Fibroblast of lung (primary cell): ENCODE data around the gene CSRNP3.

Experiments used
- EZH2 ChIP-seq: IDR thresholded peaks from 2 replicates; pipeline ENCODE4 v1.5.1; 2012; ENCODE audit warnings: low read length, control low read depth, mild to moderate bottlenecking; ENCODE audit errors: missing control alignments
- TF ChIP-seq, protein P1 (sequence below), 2 donors: IDR thresholded peaks in 1 of 2; conservative IDR thresholded peaks in 1 of 2; 1 replicate in 1 of 2; 2 replicates in 1 of 2; pipeline ENCODE4 v1.5.1; 2011 to 2012; ENCODE audit warnings: low read length in 2 of 2, control low read depth in 1 of 2, inconsistent platforms in 1 of 2, low read depth in 1 of 2, mild to moderate bottlenecking in 1 of 2

DNA sequence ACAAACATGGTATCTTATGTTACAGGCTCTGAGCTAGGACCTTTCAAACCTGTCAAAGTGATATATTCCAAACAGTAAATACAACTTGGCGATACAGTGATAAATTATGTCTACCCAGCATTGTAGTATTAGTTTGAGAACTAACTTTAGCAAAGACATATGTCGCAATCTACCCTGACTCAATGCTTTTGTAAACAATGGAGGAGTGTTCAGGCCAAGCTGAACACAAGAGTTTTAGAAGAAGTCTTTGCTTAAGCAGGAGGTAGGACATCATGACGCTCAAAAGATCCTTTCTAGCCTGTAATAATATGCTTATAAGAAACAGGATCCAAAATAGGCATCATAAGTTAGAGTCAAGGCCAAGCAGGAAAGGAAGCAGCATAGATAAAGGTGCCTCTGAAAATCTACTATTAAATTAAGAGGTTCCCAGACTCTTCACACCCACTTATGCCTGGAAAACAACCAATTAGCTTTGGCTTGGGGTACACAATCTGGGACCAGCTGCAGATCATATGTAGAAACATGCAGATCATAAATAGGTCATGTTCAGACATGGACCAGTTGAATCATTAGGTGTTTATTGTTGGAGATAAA, 132.5 kb downstream of the CSRNP3 start:
- TF ChIP-seq, protein P1, sequence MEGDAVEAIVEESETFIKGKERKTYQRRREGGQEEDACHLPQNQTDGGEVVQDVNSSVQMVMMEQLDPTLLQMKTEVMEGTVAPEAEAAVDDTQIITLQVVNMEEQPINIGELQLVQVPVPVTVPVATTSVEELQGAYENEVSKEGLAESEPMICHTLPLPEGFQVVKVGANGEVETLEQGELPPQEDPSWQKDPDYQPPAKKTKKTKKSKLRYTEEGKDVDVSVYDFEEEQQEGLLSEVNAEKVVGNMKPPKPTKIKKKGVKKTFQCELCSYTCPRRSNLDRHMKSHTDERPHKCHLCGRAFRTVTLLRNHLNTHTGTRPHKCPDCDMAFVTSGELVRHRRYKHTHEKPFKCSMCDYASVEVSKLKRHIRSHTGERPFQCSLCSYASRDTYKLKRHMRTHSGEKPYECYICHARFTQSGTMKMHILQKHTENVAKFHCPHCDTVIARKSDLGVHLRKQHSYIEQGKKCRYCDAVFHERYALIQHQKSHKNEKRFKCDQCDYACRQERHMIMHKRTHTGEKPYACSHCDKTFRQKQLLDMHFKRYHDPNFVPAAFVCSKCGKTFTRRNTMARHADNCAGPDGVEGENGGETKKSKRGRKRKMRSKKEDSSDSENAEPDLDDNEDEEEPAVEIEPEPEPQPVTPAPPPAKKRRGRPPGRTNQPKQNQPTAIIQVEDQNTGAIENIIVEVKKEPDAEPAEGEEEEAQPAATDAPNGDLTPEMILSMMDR (conservative IDR thresholded peaks at IDR 0.05 in 1 of 2, IDR thresholded peaks at IDR 0.05 in 1 of 2; ENCODE audit: low read depth in 1 of 2, low read length in 2 of 2) = no peak
- TF ChIP-seq EZH2 = no peak
